IMR-90 (cell line): ENCODE results near the gene FRS3. TPM values are rescaled to one million over a fixed set of nuclear protein-coding genes. Genes with fewer than 3 reads are reported as not detected.

Source experiments
- ATAC-seq: fragments of 200-7000 bp; cut with Tn5 transposase; 2 replicates; pipeline ENCODE4 v1.9.1; 2020; ENCODE audit warnings: low read depth, mild to moderate bottlenecking, moderate library complexity
- BruUV-seq: library from RNA; stranded (reverse); fragments of 400-500 nt; replicated peaks from 2 replicates; lab custom pipeline; 2021; lab: Mats Ljungman, UMichigan
- CTCF ChIA-PET: fragments of 300-600 bp; formaldehyde crosslinking; extraction: SDS; loops from one replicate; lab custom pipeline; 2021; ENCODE audit warnings: antibody characterized with exemption; lab: Yijun Ruan, JAX
- POLR2A ChIA-PET: fragments of 300-600 bp; sonication (Branson Sonifier 250); formaldehyde crosslinking; loops from one replicate; lab custom pipeline; 2022; ENCODE audit warnings: antibody characterized with exemption; ENCODE audit not compliant: unreplicated experiment; lab: Charles Lee
- DNase-seq: peaks from one replicate; pipeline ENCODE4 v3.0.0; 2013
- H2AFZ ChIP-seq: replicated peaks from 2 replicates; pipeline ENCODE3; 2013; ENCODE audit warnings: low read length, mild to moderate bottlenecking; ENCODE audit not compliant: poor library complexity
- H2AK5ac ChIP-seq: 2 replicates; pipeline ENCODE4 v1.6.1; 2013; ENCODE audit warnings: low read depth, low read length, inconsistent platforms
- H2AK9ac ChIP-seq: replicated peaks from 2 replicates; pipeline ENCODE3; 2013; ENCODE audit warnings: mild to moderate bottlenecking, low read depth, low read length, moderate library complexity; ENCODE audit not compliant: poor library complexity
- H2BK120ac ChIP-seq: 2 replicates; pipeline ENCODE4 v1.6.1; 2013; ENCODE audit warnings: low read depth, low read length, inconsistent platforms
- H2BK15ac ChIP-seq: 3 replicates; pipeline ENCODE4 v1.6.1; 2013; ENCODE audit warnings: low read depth, low read length, inconsistent platforms
- H2BK20ac ChIP-seq: 2 replicates; pipeline ENCODE4 v1.6.1; 2013; ENCODE audit warnings: low read depth, mild to moderate bottlenecking, inconsistent platforms, low read length, moderate library complexity
- H2BK5ac ChIP-seq: 2 replicates; pipeline ENCODE4 v1.6.1; 2013; ENCODE audit warnings: mild to moderate bottlenecking, low read depth, low read length, inconsistent platforms; ENCODE audit not compliant: poor library complexity, severe bottlenecking
- H3K14ac ChIP-seq: replicated peaks from 2 replicates; pipeline ENCODE4 v1.6.1; 2013; ENCODE audit warnings: low read depth, low read length, inconsistent platforms
- H3K18ac ChIP-seq: 2 replicates; pipeline ENCODE4 v1.6.1; 2013; ENCODE audit warnings: low read depth, low read length, control low read depth
- H3K23ac ChIP-seq: 2 replicates; pipeline ENCODE4 v1.6.1; 2013; ENCODE audit warnings: low read depth, low read length, inconsistent platforms
- H3K27ac ChIP-seq: 2 replicates; pipeline ENCODE4 v1.5.1; 2013; ENCODE audit warnings: mild to moderate bottlenecking, control low read depth, low read length; ENCODE audit not compliant: insufficient read depth
- H3K27me3 ChIP-seq: 2 replicates; pipeline ENCODE4 v1.6.1; 2013; ENCODE audit warnings: low read length; ENCODE audit not compliant: control insufficient read depth, insufficient read depth
- H3K36me3 ChIP-seq: 2 replicates; pipeline ENCODE4 v1.6.1; 2013; ENCODE audit warnings: low read length, mixed read lengths; ENCODE audit not compliant: control insufficient read depth, insufficient read depth
- H3K4ac ChIP-seq: 2 replicates; pipeline ENCODE4 v1.6.1; 2013; ENCODE audit warnings: low read depth, low read length, inconsistent platforms
- H3K4me1 ChIP-seq: 2 replicates; pipeline ENCODE4 v1.6.1; 2013; ENCODE audit warnings: low read length, mixed read lengths; ENCODE audit not compliant: control insufficient read depth, insufficient read depth
- H3K4me2 ChIP-seq: 2 replicates; pipeline ENCODE4 v1.6.1; 2013; ENCODE audit warnings: low read depth, mild to moderate bottlenecking, control low read depth, low read length, moderate library complexity
- H3K4me3 ChIP-seq: 2 replicates; pipeline ENCODE4 v1.5.1; 2013; ENCODE audit warnings: low read depth, mild to moderate bottlenecking, control low read depth, low read length, moderate library complexity; ENCODE audit not compliant: insufficient read depth
- H3K56ac ChIP-seq: 2 replicates; pipeline ENCODE4 v1.6.1; 2013; ENCODE audit warnings: low read length, inconsistent platforms; ENCODE audit not compliant: insufficient read depth; ENCODE audit errors: extremely low read depth
- H3K79me1 ChIP-seq, 2 experiments: 2 replicates each; pipeline ENCODE4 v1.6.1; 2013; ENCODE audit warnings: low read length in 2 of 2, inconsistent platforms in 1 of 2, low read depth in 1 of 2
- H3K9ac ChIP-seq: 2 replicates; pipeline ENCODE4 v1.6.1; 2013; ENCODE audit warnings: low read depth, low read length, control low read depth
- H3K9me1 ChIP-seq: 2 replicates; pipeline ENCODE4 v1.6.1; 2013; ENCODE audit warnings: low read length, inconsistent platforms; ENCODE audit not compliant: insufficient read depth
- H3K9me3 ChIP-seq: 2 replicates; pipeline ENCODE4 v1.6.1; 2013; ENCODE audit warnings: low read length; ENCODE audit not compliant: control insufficient read depth, insufficient read depth
- H4K20me1 ChIP-seq: 2 replicates; pipeline ENCODE4 v1.6.1; 2013; ENCODE audit warnings: low read length, inconsistent platforms; ENCODE audit not compliant: insufficient read depth
- H4K5ac ChIP-seq: 2 replicates; pipeline ENCODE4 v1.6.1; 2013; ENCODE audit warnings: mild to moderate bottlenecking, low read depth, low read length, control low read depth
- H4K8ac ChIP-seq, 2 experiments: 2 replicates each; pipeline ENCODE4 v1.6.1; 2013; ENCODE audit warnings: low read depth in 2 of 2, low read length in 2 of 2, control low read depth in 1 of 2, inconsistent platforms in 1 of 2
- H4K91ac ChIP-seq: 2 replicates; pipeline ENCODE4 v1.6.1; 2013; ENCODE audit warnings: low read depth, low read length, inconsistent platforms; ENCODE audit not compliant: insufficient read depth
- CEBPB ChIP-seq: IDR thresholded peaks from 2 replicates; pipeline ENCODE4 v1.6.1; 2012; ENCODE audit warnings: low read depth, low read length, improper control_type of control experiment
- MAFK ChIP-seq: IDR thresholded peaks from 2 replicates; pipeline ENCODE4 v1.6.1; 2012; ENCODE audit warnings: low read depth, low read length, improper control_type of control experiment
- SMC3 ChIP-seq: fragments of 150-350 bp; IDR thresholded peaks from 2 replicates; pipeline ENCODE4 v1.6.1; 2016; ENCODE audit warnings: low read depth, mild to moderate bottlenecking, antibody characterized with exemption, low read length, moderate library complexity
- WGBS, 2 experiments: methylation state at CpG; one replicate each; pipeline versions ENCODE4 v1.1.5 to v1.1.7; 2013; ENCODE audit warnings: missing lambda C conversion rate in 2 of 2; ENCODE audit not compliant: insufficient read length in 1 of 2; ENCODE audit errors: extremely low coverage in 2 of 2; 5-methylcytosine and 5-hydroxymethylcytosine counted together
- dilution Hi-C: fragments of 300-500 bp; cut with HindIII; formaldehyde crosslinking; loops from one replicate; pipeline ENCODE4 v1.14.3; 2018; ENCODE audit warnings: low sequenced_read_pairs; ENCODE audit not compliant: unreplicated experiment
- in situ Hi-C: fragments of 300-500 bp; cut with MboI; formaldehyde crosslinking; loops from 3 replicates; pipeline ENCODE4 v1.14.3; 2019; ENCODE audit warnings: low sequenced_read_pairs, inconsistent platforms, mixed read lengths
- intact Hi-C: fragments of 100-400 bp; cut with micrococcal nuclease; formaldehyde crosslinking; loops from 2 replicates; pipeline ENCODE4 v1.10.0; 2022
- polyA plus RNA-seq, 3 experiments: library from polyadenylated mRNA; depleted of rRNA; stranded (reverse); fragments of >200 nt; gene quantifications; 2 replicates each; pipeline ENCODE4 v1.2.3, GENCODE V29; 2012; ENCODE audit warnings: low replicate concordance in 1 of 3
- total RNA-seq: library from RNA; depleted of rRNA; stranded (reverse); fragments of >200 nt; gene quantifications from 2 replicates; pipeline ENCODE4 v1.2.3, GENCODE V29; 2012

Gene FRS3
- total and polyA plus RNA-seq, 2 of the 4 experiments (the other 2 are of a cell fraction), result 0.54 to 3.8 TPM

DNA sequence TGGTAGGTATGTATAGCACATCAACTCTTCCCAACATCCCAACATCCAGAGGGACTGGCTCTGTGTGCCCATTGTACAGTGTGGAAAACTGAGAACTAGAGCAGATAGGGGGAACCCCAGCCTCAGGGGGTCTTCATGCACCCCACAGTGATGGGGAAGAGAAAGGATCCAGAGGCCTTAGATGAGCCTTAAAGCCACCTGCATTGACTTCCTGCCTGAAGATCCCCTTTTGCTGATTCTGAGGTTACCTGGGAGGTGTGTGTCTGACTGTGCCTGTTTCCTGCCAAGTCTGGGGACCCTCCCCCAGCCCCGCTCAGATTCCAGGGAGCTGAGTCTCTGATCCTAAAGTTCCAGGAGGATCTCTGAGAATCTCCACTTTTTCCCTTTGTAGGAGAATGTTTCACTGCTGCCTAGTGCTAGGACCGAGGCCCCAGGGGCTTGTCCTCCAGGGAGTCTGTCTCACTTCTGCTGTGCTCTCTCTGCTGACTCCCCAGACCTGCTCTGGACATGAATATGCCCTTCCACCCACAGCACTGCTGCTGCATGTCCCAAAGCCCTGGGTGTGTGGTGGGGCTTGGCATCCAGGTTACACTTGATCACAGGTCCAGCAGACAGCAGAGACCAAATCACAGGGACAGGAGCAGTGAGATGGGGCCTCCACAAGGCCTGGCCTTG is 19.7 kb downstream of the FRS3 start:
- Histone ChIP-seq H3K27ac (no peak overlapping the region), H4K8ac (no peak overlapping the region), H2BK15ac (no peak overlapping the region), H4K91ac (no peak overlapping the region), H3K18ac (no peak overlapping the region), H2BK5ac (no peak overlapping the region), H2BK120ac (no peak overlapping the region), H3K4me2 (no peak overlapping the region), H3K9ac (no peak overlapping the region), H4K5ac (no peak overlapping the region), H2AK5ac (no peak overlapping the region), H2AFZ (no peak overlapping the region), H3K4me1 (peaks cover 3% of the 10 kb centered on the region; the same call in 1 of the 2 replicates), H2BK20ac (no peak overlapping the region), H3K4ac (no peak overlapping the region), H3K4me3 (no peak overlapping the region), H3K27me3 (peaks cover 25% of the 10 kb centered on the region), H2AK9ac (no peak overlapping the region), H3K9me3 (no peaks in the 10 kb centered on the region), H3K36me3 (no peaks in the 10 kb centered on the region), H3K14ac (no peak overlapping the region), H3K23ac (no peak overlapping the region), H3K79me1 (no peaks in the 10 kb centered on the region), H3K56ac (no peak overlapping the region), H4K20me1 (no peaks in the 10 kb centered on the region), H3K9me1 (no peaks in the 10 kb centered on the region; the same call in 1 of the 2 replicates)
- TF ChIP-seq CEBPB (no peak), MAFK (no peak), SMC3 (no peak)
- dilution Hi-C loops, result no loop called here
- DNase-seq (no peak), ATAC-seq (no peak)
- BruUV-seq, result no TSS peak
- CTCF ChIA-PET, result no interaction called here
- in situ Hi-C loops, result no loop called here
- WGBS, 2 experiments, result no CpG with 5 or more reads among the region's 2 CpGs
- intact Hi-C loops, result no loop called here
- POLR2A ChIA-PET, result no interaction called here
